Mesendoderm (in vitro differentiated cells): ENCODE measurements around the gene ALG9. TPM values are rescaled to one million over a fixed set of nuclear protein-coding genes. Genes with fewer than 3 reads are reported as not detected.

Source experiments
- DNase-seq: peaks from one replicate; pipeline ENCODE4 v3.0.0; 2013
- H2AK5ac ChIP-seq: 2 replicates; pipeline ENCODE4 v1.6.1; 2013; ENCODE audit warnings: low read length, inconsistent platforms
- H2BK120ac ChIP-seq: 2 replicates; pipeline ENCODE4 v1.6.1; 2013; ENCODE audit warnings: low read depth, mild to moderate bottlenecking, low read length, moderate library complexity, mixed read lengths
- H2BK15ac ChIP-seq: replicated peaks from 2 replicates; pipeline ENCODE4 v1.6.1; 2013; ENCODE audit warnings: low read depth, mild to moderate bottlenecking, moderate library complexity
- H2BK5ac ChIP-seq: 2 replicates; pipeline ENCODE4 v1.6.1; 2013; ENCODE audit warnings: low read length, inconsistent platforms
- H3K18ac ChIP-seq: 2 replicates; pipeline ENCODE4 v1.6.1; 2013; ENCODE audit warnings: mild to moderate bottlenecking, low read length, mixed read lengths
- H3K23ac ChIP-seq: one replicate; pipeline ENCODE4 v1.6.1; 2013; ENCODE audit warnings: low read length
- H3K27ac ChIP-seq: 2 replicates; pipeline ENCODE4 v1.5.1; 2013; ENCODE audit warnings: low read depth, mild to moderate bottlenecking, inconsistent platforms, low read length, moderate library complexity
- H3K27me3 ChIP-seq: 2 replicates; pipeline ENCODE4 v1.6.1; 2013; ENCODE audit warnings: low read length, control low read depth, mild to moderate bottlenecking, inconsistent platforms; ENCODE audit not compliant: insufficient read depth, poor library complexity
- H3K36me3 ChIP-seq: 2 replicates; pipeline ENCODE4 v1.6.1; 2013; ENCODE audit warnings: low read length, inconsistent platforms; ENCODE audit not compliant: control insufficient read depth, insufficient read depth
- H3K4ac ChIP-seq: one replicate; pipeline ENCODE4 v1.6.1; 2013; ENCODE audit warnings: low read depth, mild to moderate bottlenecking, low read length, moderate library complexity
- H3K4me1 ChIP-seq: 2 replicates; pipeline ENCODE4 v1.6.1; 2013; ENCODE audit warnings: low read depth, low read length, inconsistent platforms; ENCODE audit not compliant: control insufficient read depth
- H3K4me2 ChIP-seq: 2 replicates; pipeline ENCODE4 v1.6.1; 2013; ENCODE audit warnings: low read length
- H3K4me3 ChIP-seq: 2 replicates; pipeline ENCODE4 v1.5.1; 2013; ENCODE audit warnings: mild to moderate bottlenecking, low read length
- H3K56ac ChIP-seq: one replicate; pipeline ENCODE4 v1.6.1; 2013; ENCODE audit warnings: low read length
- H3K79me1 ChIP-seq: 2 replicates; pipeline ENCODE4 v1.6.1; 2013; ENCODE audit warnings: low read length, inconsistent platforms
- H3K79me2 ChIP-seq: 2 replicates; pipeline ENCODE4 v1.6.1; 2013; ENCODE audit warnings: mild to moderate bottlenecking, low read length; ENCODE audit not compliant: control insufficient read depth, insufficient read depth
- H3K9ac ChIP-seq: 2 replicates; pipeline ENCODE4 v1.6.1; 2013; ENCODE audit warnings: low read length, inconsistent platforms
- H4K5ac ChIP-seq: one replicate; pipeline ENCODE4 v1.6.1; 2013; ENCODE audit warnings: low read length
- H4K8ac ChIP-seq: one replicate; pipeline ENCODE4 v1.6.1; 2013; ENCODE audit warnings: low read depth, mild to moderate bottlenecking, control low read depth, low read length, moderate library complexity
- WGBS: extraction: QIAGEN DNeasy Blood & Tissue Kit; methylation state at CpG from one replicate; pipeline ENCODE4 v1.1.7; 2013; ENCODE audit warnings: low lambda C conversion rate, missing lambda C conversion rate; ENCODE audit not compliant: insufficient coverage; ENCODE audit errors: extremely low coverage; 5-methylcytosine and 5-hydroxymethylcytosine counted together
- small RNA-seq: library from polyadenylated mRNA; stranded (forward); fragments of <200 nt; extraction: miRNeasy Mini kit (QIAGEN cat#:217004); gene quantifications from one replicate; pipeline ENCODE3, GENCODE V24; 2013; ENCODE audit not compliant: insufficient read depth

The ALG9 gene

DNA sequence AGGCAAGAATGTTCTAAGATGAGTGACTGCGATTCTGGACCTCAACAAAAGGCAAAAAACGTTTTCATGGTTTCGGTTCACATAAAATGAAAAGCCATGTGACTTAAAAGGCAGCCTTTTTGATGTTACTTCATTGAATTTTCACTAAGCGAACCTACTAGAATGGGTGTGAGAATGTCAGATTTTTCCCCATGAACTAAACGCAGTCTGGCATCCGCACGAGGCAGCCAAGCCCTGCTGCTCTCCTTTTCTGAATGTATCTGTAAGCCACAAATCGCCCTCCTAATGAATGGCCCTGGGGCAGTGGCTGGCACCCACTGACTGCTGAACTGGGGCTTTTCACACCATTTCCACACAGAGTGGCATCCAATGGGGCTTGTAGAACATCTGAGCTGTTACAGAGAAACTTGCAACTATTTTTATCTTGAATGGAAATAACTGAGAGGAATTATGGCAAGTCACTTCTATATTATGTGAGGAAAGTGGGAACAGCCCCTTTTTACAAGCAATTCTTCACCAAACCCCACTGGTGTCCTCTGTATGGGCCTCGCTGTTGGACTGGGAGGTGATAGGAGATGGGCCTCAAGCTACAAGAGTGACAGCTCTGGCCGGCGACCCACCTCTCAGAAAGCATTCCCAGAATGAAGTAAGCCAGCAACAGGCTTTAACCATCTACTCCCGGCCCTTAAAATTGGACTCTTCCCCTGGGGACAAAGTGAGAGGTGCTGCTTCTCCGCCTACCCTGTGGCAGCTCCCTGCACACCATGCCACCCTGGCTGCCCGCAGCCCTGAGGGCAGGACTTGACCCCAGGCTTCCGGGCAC is 134.5 kb downstream of the ALG9 start:
- Histone ChIP-seq H2BK120ac (no peak overlapping the region), H3K56ac (no peak overlapping the region), H2BK5ac (no peak overlapping the region), H3K79me1 (no peaks in the 10 kb centered on the region), H3K9ac (no peak overlapping the region), H3K4ac (no peak overlapping the region), H2AK5ac (no peak overlapping the region), H3K4me1 (no peaks in the 10 kb centered on the region), H3K18ac (no peak overlapping the region), H2BK15ac (no peak overlapping the region), H4K8ac (no peak overlapping the region), H3K27ac (no peak overlapping the region), H3K79me2 (no peaks in the 10 kb centered on the region), H3K27me3 (no peaks in the 10 kb centered on the region), H3K36me3 (no peaks in the 10 kb centered on the region), H3K4me3 (no peak overlapping the region), H3K4me2 (no peak overlapping the region), H3K23ac (no peak overlapping the region), H4K5ac (no peak overlapping the region)
- no peak for DNase-seq
- no CpG with 5 or more reads among the region's 15 CpGs for WGBS

Small RNAs within 50 kb of the gene (small RNA-seq; reads per million reads assigned to genes)
- gene GNG5P3 (not detected), gene RPL37AP8 (not detected)
